Ovary (tissue), 9 donors: ENCODE results near the gene KRTAP5-8. TPM values are rescaled to one million over a fixed set of nuclear protein-coding genes. Genes with fewer than 3 reads are reported as not detected.
"Not testable (repeated sequence)": the region's sequence is repeated elsewhere in the genome, so short reads cannot be mapped to it uniquely, and the experiment has no call there.

Source experiments
- DNase-seq, 5 donors: peaks; one replicate each; pipeline ENCODE4 v3.0.0-alpha.2; 2019 to 2020
- H3K27ac ChIP-seq, 2 donors: fragments of 200-600 bp; one replicate each; pipeline versions ENCODE4 v1.5.1 to v1.8.0; 2019 to 2022
- H3K27me3 ChIP-seq: fragments of 200-600 bp; one replicate; pipeline ENCODE4 v1.8.0; 2022
- H3K36me3 ChIP-seq: fragments of 200-600 bp; sonication (generic); one replicate; pipeline ENCODE4 v1.5.1; 2019
- H3K4me1 ChIP-seq: one replicate; pipeline ENCODE4 v1.8.1; 2013; ENCODE audit warnings: mild to moderate bottlenecking, moderate library complexity; ENCODE audit not compliant: insufficient read depth
- H3K4me3 ChIP-seq: fragments of 200-600 bp; sonication (generic); one replicate; pipeline ENCODE4 v1.5.1; 2017
- H3K9me3 ChIP-seq, 2 donors: fragments of 200-600 bp in 1 of 2; sonication (generic) in 1 of 2; one replicate each; pipeline versions ENCODE4 v1.5.1 to v1.8.1; 2013 to 2019; ENCODE audit warnings: mild to moderate bottlenecking in 1 of 2, moderate library complexity in 1 of 2
- CTCF ChIP-seq, 3 donors: fragments of 450-650 bp in 2 of 3; fragments of 200-600 bp in 1 of 3; IDR thresholded peaks; one replicate each; pipeline versions ENCODE4 v1.5.1 to v1.8.0; 2016 to 2022; ENCODE audit warnings: antibody characterized with exemption in 3 of 3, mild to moderate bottlenecking in 1 of 3
- EP300 ChIP-seq: sonication (generic); formaldehyde crosslinking; IDR thresholded peaks from one replicate; pipeline ENCODE4 v1.6.1; 2017; ENCODE audit warnings: antibody characterized with exemption
- POLR2A ChIP-seq: fragments of 450-650 bp; IDR thresholded peaks from one replicate; pipeline ENCODE4 v1.6.1; 2017; ENCODE audit warnings: antibody characterized with exemption, mild to moderate bottlenecking, moderate library complexity
- WGBS, 3 donors: extraction: QIAGEN DNeasy Blood & Tissue Kit in 1 of 3; methylation state at CpG; one replicate each; pipeline versions ENCODE4 v1.1.5 to v1.1.7; 2013 to 2017; 5-methylcytosine and 5-hydroxymethylcytosine counted together
- intact Hi-C, 4 donors: fragments of 100-400 bp; cut with DNase I; formaldehyde crosslinking; loops; one replicate each; pipeline versions ENCODE4 v1.11.0 to v1.15.1; 2022 to 2023
- polyA plus RNA-seq, 2 donors: library from polyadenylated mRNA; stranded (reverse); fragments of 200-250 nt in 1 of 2; fragments of 350-450 nt in 1 of 2; fragmentation: Illumina TruSeq in 1 of 2; extraction: RNeasy Lipid Tissue Mini Kit (QIAGEN cat#74804) in 1 of 2; gene quantifications; one replicate each; pipeline ENCODE4 v1.2.3, GENCODE V29; 2013 to 2014
- total RNA-seq, 7 donors: library from RNA; depleted of rRNA in 2 of 7; stranded (reverse); fragments of >200 nt in 2 of 7; fragmentation: NEBNext Ultra II Directional in 3 of 7; extraction: Animal tissue kit (Norgen Biotek cat#: 25700) in 3 of 7; gene quantifications; one replicate each; pipeline versions ENCODE4 v1.1.0 to v1.2.4, GENCODE V29; 2016 to 2023
- donor health status: DM: no; HTN: no; CAD: no; lungs with moderate emphysema.
- donor health status: DM: no; HTN: no; CAD: no.
- donor health status: Bipolar disorder and iron deficiency.
- donor health status: DM: yes; HTN: yes; CAD: no.
- donor health status: DM: no; HTN: no; CAD: no.
- donor health status: DM: yes; HTN: yes; CAD: no.

KRTAP5-8 gene
- total and polyA plus RNA-seq, 9 donors: not detected

DNA sequence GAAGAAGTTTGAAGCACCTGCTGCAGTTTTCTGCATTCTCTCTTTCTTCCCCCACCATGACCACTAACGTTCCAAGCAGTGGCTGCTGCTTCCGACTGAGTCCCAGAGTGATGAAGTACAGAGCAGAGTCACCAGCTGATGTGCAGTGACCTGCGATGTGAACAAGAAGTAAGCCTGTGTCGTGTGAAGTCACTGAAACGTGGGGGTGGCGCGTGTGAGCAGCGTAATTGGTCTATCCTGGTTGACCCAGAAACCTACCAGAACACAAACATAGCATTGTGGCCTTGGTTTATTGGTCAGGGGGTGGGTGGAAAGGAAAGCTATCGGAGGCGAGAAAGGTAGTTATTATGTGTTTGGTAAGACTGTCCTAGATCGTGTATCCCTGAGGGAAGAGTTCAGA is 7.2 kb upstream of the KRTAP5-8 start:
- H3K36me3 ChIP-seq: no peaks in the 10 kb centered on the region

DNA sequence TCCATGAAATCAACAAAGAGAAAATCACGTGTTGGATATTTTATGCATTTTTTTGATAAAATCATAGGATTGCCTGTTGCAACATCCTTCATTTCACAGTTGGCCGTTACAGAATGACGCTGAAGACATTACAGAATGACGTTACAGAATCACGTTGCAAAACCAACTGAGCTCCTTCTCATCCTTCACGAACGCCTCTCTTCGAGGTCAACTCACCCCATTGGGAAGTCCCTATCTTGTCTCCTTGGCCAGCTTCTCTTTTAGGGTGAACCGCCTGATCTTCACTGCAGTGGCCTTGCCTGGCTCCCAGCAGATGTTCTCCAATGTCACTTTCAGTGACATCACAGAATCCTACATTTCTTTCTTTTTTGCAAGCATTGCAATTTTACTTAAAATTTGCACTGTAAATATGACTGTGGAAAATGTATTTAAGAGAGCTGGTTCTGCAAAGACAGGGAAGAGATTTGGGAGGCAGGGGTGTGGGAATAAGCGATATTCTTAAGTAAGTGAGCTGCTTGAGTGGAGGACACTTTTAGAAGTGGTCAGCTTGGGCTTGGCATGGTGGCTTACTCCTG is 5.7 kb upstream of the KRTAP5-8 start:
- no peaks in the 10 kb centered on the region for H3K27me3 ChIP-seq
- TF ChIP-seq POLR2A (no peak), CTCF (IDR thresholded peaks at IDR 0.05) (no peak), EP300 (no peak)
- DNase-seq: no peak
- H3K9me3 ChIP-seq: no peaks in the 10 kb centered on the region
- no peaks in the 10 kb centered on the region for H3K36me3 ChIP-seq
- intact Hi-C loops: no loop called here
- H3K4me1 ChIP-seq: no peaks in the 10 kb centered on the region
- no peak overlapping the region for H3K4me3 ChIP-seq
- no peak overlapping the region for H3K27ac ChIP-seq
- WGBS, 3 donors: 68 to 78% (median 74%) methylated on average over 10 of the region's 10 CpGs

More for the DNA sequence above, 7.2 kb upstream of the KRTAP5-8 start:
- Histone ChIP-seq H3K27ac (no peak overlapping the region), H3K4me1 (no peaks in the 10 kb centered on the region), H3K4me3 (no peak overlapping the region), H3K9me3 (no peaks in the 10 kb centered on the region), H3K27me3 (no peaks in the 10 kb centered on the region)
- intact Hi-C loops: no loop called here
- TF ChIP-seq CTCF (IDR thresholded peaks at IDR 0.05) (no peak), EP300 (no peak), POLR2A (no peak)
- 80% methylated on average over 11 of the region's 11 CpGs for WGBS, 3 donors
- no peak for DNase-seq

DNA sequence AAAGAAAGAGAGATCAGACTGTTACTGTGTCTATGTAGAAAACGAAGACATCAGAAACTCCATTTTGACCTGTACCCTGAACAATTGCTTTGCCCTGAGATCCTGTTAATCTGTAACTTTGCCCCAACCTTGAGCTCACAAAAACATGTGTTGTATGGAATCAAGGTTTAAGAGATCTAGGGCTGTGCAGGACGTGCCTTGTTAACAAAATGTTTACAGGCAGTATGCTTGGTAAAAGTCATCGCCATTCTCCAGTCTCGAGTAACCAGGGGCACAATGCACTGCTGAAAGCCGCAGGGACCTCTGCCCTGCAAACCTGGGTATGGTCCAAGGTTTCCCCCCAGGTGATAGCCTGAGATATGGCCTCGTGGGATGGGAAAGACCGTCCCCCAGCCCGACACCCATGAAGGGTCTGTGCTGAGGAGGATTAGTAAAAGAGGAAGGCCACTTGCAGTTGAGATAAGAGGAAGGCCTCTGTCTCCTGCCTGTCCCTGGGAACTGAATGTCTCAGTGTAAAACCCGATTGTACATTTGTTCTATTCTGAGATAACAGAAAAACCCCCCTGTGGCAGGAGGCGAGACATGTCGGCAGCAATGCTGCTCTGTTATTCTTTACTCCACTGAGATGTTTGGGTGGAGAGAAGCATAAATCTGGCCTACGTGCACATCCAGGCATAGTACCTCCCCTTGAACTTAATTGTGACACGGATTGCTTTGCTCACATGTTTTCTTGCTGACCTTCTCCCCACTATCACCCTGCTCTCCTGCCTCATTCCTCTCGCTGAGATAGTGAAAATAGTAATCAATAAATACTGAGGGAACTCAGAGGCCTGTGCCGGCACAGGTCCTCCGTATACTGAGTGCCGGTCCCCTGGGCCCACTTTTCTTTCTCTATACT is 2.9 kb upstream of the KRTAP5-8 start:
- H3K4me3 ChIP-seq, H3K4me1 ChIP-seq, H3K27ac ChIP-seq, H3K36me3 ChIP-seq, H3K27me3 ChIP-seq, H3K9me3 ChIP-seq, DNase-seq, intact Hi-C loops: not testable (repeated sequence)
- 50 to 59% (median 57%) methylated on average over 17 of the region's 17 CpGs for WGBS, 3 donors

DNA sequence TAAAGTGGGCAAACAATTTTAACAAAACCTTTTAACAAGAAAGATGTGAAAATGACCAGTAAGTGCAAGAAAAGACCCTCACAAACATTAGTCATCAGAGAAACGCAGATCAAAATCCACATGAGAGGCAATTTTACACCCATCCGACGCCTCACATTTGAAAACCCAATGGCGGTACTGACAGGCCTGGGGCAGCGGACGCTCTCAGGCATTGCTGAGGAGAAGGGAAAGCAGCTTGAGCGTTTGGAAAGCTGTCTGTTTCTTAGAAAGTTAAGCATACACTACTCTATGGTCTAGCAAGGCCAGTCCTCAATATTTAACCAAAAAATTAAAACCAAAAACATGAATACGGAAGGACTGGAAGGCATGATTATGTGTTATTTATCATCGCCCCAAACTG is 2.0 kb upstream of the KRTAP5-8 start:
- WGBS, 3 donors: 92 to 97% (median 92%) methylated on average over 9 of the region's 9 CpGs
- Histone ChIP-seq H3K27ac (no peak overlapping the region), H3K4me3 (no peak overlapping the region), H3K4me1 (no peaks in the 10 kb centered on the region), H3K36me3 (no peaks in the 10 kb centered on the region), H3K27me3 (no peaks in the 10 kb centered on the region), H3K9me3 (no peaks in the 10 kb centered on the region)
- intact Hi-C loops: no loop called here
- no peak for DNase-seq
- no peak for TF ChIP-seq EP300
- TF ChIP-seq POLR2A: no peak
- no peak for TF ChIP-seq CTCF (IDR thresholded peaks at IDR 0.05)

DNA sequence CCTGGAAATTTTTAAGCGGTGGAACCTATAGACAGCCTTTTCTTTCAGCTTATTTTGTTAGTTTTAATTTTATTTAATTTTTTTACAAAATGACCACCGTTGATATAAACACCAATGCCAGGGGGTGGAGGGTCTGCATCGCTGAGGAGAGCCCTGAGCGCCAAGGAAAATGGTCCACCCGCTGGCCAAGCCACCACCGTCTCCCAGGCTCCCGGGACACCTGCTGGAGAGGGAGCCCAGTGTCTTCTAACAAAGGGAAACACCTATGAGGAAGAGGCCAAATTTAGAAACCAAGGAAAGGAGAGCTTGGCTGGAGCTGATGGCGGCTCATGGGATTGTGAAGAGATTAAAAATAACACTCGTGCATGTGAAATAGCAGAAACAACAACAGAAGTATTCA is 288 bp upstream of the KRTAP5-8 start:
- H3K9me3 ChIP-seq: no peaks in the 10 kb centered on the region
- intact Hi-C loops: no loop called here
- no peaks in the 10 kb centered on the region for H3K27me3 ChIP-seq
- no peak overlapping the region for H3K4me3 ChIP-seq
- no peak for DNase-seq
- no peaks in the 10 kb centered on the region for H3K36me3 ChIP-seq
- 78 to 81% (median 78%) methylated on average over 9 of the region's 9 CpGs for WGBS, 3 donors
- no peak overlapping the region for H3K27ac ChIP-seq
- no peak for TF ChIP-seq CTCF (IDR thresholded peaks at IDR 0.05)
- no peaks in the 10 kb centered on the region for H3K4me1 ChIP-seq
